Sciatic nerve (tissue), 2 donors: Measurements from ENCODE around the gene ACSS1. TPM values are rescaled to one million over a fixed set of nuclear protein-coding genes. Genes with fewer than 3 reads are reported as not detected.
A peak's percentile ranks its signal among the peaks of the same experiment; 100 is the strongest.

Source experiments
- ATAC-seq: fragments of 200-7000 bp; cut with Tn5 transposase; one replicate; pipeline ENCODE4 v1.9.1; 2020; ENCODE audit warnings: mild to moderate bottlenecking, moderate library complexity
- DNase-seq: peaks from one replicate; pipeline ENCODE4 v3.0.0-alpha.2; 2020; ENCODE audit warnings: low spot score
- intact Hi-C: fragments of 100-400 bp; cut with DNase I; formaldehyde crosslinking; loops from one replicate; pipeline ENCODE4 v1.14.2; 2022
- total RNA-seq: library from RNA; stranded (reverse); fragmentation: NEBNext Ultra II Directional; extraction: Animal tissue kit (Norgen Biotek cat#: 25700); gene quantifications from one replicate; pipeline ENCODE4 v1.2.1, GENCODE V29; 2021
- donor health status: DM: no; HTN: no; CAD: no.
- donor health status: DM: no; HTN: no; CAD: no.

Gene ACSS1
- total RNA-seq, 1 donor from 2014 or later: 27.4 TPM

GRCh38 chr20:25081065-25081729 is 23.3 kb upstream of the ACSS1 start:
- ATAC-seq (no peak), DNase-seq (peak; percentile 56)
- intact Hi-C loops: no loop called here

GRCh38 chr20:25079171-25079570 is 21.2 kb upstream of the ACSS1 start:
- ATAC-seq: no peak
- intact Hi-C loops: no loop called here
- DNase-seq: no peak

- intact Hi-C loops: no loop called here
- no peak for ATAC-seq
- peak; percentile 14 for DNase-seq
These were observed 20.7 kb upstream of the ACSS1 start for GRCh38 chr20:25078662-25079061.

GRCh38 chr20:25077610-25078169 is 19.8 kb upstream of the ACSS1 start:
- intact Hi-C loops: no loop called here
- peak; percentile 78 for ATAC-seq
- peak; percentile 66 for DNase-seq

- ATAC-seq (peak; percentile 46), DNase-seq (peak; percentile 42)
- intact Hi-C loops: no loop called here
These were observed 19.0 kb upstream of the ACSS1 start for GRCh38 chr20:25076731-25077609.

- ATAC-seq: no peak
- DNase-seq: peak; percentile 38
- intact Hi-C loops: no loop called here
These were observed 18.3 kb upstream of the ACSS1 start for GRCh38 chr20:25076201-25076600.

- ATAC-seq (no peak), DNase-seq (no peak)
- intact Hi-C loops: no loop called here
These were observed 15.6 kb upstream of the ACSS1 start for GRCh38 chr20:25073544-25073943.

GRCh38 chr20:25072226-25072811 is 14.4 kb upstream of the ACSS1 start:
- peak; percentile 19 for DNase-seq
- intact Hi-C loops: no loop called here
- no peak for ATAC-seq

GRCh38 chr20:25071734-25072133 is 13.8 kb upstream of the ACSS1 start:
- DNase-seq: no peak
- no peak for ATAC-seq
- intact Hi-C loops: no loop called here

GRCh38 chr20:25070821-25071473 is 13.0 kb upstream of the ACSS1 start:
- peak; percentile 17 for DNase-seq
- intact Hi-C loops: no loop called here
- no peak for ATAC-seq

- ATAC-seq (no peak), DNase-seq (peak; percentile 26)
- intact Hi-C loops: no loop called here
These were observed 9.4 kb upstream of the ACSS1 start for GRCh38 chr20:25067102-25067987.

- DNase-seq (peak; percentile 41), ATAC-seq (no peak)
These were observed 8.4 kb upstream of the ACSS1 start for GRCh38 chr20:25066386-25066785.

GRCh38 chr20:25065625-25066338 is 7.8 kb upstream of the ACSS1 start:
- DNase-seq (peak; percentile 81), ATAC-seq (peak; percentile 91)
- intact Hi-C loops: no loop called here

More at GRCh38 chr20:25066386-25066785, 8.4 kb upstream of the ACSS1 start:
- intact Hi-C loops: no loop called here

- intact Hi-C loops: no loop called here
- ATAC-seq (no peak), DNase-seq (peak; percentile 47)
These were observed 7.2 kb upstream of the ACSS1 start for GRCh38 chr20:25065072-25065624.

GRCh38 chr20:25064561-25065071 is 6.7 kb upstream of the ACSS1 start:
- DNase-seq (peak; percentile 41), ATAC-seq (no peak)
- intact Hi-C loops: loop anchor here (5.0 kb wide), 1 partner anchor 67 kb away; no protein-coding TSS in a partner anchor

GRCh38 chr20:25063981-25064380 is 6.0 kb upstream of the ACSS1 start:
- intact Hi-C loops: loop anchor here (5.0 kb wide), 1 partner anchor 67 kb away; no protein-coding TSS in a partner anchor
- DNase-seq: peak; percentile 28
- ATAC-seq: no peak

GRCh38 chr20:25063546-25063945 is 5.6 kb upstream of the ACSS1 start:
- ATAC-seq (no peak), DNase-seq (peak; percentile 28)
- intact Hi-C loops: loop anchor here (5.0 kb wide), 1 partner anchor 66 kb away; no protein-coding TSS in a partner anchor
